HG03025 (cell line): Measurements from ENCODE around the gene MED22.

Experiments
- ATAC-seq: cut with Tn5 transposase; IDR thresholded peaks from one replicate; pipeline ENCODE4 v1.9.1; 2021; ENCODE audit warnings: mild to moderate bottlenecking, moderate library complexity; ENCODE audit not compliant: unreplicated experiment, low FRiP score

The MED22 gene

GRCh38 chr9:133356391-133357091, 8.6 kb upstream of the MED22 start, which contains the start of the genes SURF1 and SURF2:
TSS of gene SURF1 (minus strand) at chr9:133356487. CDS start at chr9:133356453, 34 bp downstream.
TSS of gene SURF2 (plus strand) at chr9:133356550. CDS start at chr9:133356593, 43 bp downstream.
- ATAC-seq = peak; percentile 38

- peak; percentile 22 for ATAC-seq
These were observed 8.0 kb upstream of the MED22 start for GRCh38 chr9:133355881-133356357.

DNA sequence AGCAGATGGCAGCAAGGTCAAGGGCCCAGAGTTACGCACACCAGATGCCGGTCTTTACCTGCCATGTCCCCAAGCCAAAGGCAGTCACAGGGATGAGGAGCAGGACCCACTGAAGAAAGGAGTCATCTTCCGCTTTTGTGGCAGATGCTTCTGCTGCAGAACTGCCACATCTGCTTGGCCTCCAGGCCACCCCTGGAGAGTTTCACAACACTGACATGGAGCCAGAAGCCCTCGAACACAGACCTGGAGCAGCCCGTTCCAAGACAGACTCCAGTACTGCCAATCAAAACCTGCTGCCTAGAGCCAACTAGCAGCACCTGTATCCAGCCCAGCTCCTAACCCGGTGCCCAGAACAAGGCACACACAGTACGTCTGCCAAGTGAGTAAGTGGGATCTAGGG, 6.8 kb upstream of the MED22 start:
- no peak for ATAC-seq

- ATAC-seq = no peak
These were observed 5.6 kb upstream of the MED22 start for GRCh38 chr9:133353548-133353947.

- no peak for ATAC-seq
These were observed 4.9 kb upstream of the MED22 start for GRCh38 chr9:133352635-133353340.

DNA sequence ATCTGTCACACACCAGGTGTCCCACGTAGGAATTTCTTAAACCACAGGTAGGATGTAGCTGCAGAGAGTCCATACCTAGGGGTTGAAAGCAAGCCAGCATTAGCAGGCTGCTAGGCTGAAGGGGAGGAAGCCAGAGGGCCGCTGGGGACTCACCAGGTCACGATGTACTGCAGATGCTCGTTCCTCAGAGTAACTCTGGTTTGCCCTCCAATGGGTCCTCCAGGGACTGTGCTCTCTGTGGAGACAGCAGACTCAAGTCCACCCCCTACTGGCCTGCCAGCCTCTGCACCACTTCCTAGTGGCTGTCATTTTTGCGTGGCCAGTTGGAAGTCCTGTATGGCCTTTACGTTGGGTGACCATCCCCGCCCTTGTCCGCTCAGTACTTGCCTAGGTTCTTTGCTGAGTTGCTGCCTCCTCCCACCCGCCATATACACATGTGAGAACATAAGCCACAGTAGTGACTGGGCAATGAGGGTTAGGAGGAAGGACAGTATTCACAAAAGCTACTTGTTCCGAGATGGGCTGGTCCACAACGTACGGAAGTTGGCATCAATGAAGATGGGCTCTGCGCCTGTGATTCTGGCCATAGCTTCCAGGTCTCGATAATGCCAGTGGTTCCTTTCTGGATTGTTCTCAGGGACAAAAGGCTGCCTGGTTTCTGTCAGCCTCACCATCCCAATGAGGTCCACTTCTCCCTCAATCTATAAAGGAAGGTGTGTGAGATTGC, 4.1 kb upstream of the MED22 start:
- no peak for ATAC-seq

DNA sequence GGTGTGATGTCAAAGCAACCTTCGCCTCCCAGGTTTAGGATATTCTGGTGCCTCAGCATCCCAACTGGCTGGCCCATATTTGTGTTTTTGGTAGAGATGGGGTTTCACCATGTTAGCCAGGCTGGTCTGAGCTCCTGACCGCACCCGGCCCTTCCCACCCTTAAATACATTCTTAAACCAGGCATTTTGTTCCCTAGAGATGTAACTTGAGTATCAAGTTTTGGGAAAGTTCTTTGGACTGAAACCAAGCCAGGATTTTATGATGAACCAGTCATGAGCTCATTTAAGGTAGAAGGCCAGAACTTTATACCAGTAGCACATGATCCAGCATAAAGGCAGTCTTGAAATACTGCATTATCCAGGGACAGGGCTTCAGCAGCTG, 3.6 kb upstream of the MED22 start:
- no peak for ATAC-seq

DNA sequence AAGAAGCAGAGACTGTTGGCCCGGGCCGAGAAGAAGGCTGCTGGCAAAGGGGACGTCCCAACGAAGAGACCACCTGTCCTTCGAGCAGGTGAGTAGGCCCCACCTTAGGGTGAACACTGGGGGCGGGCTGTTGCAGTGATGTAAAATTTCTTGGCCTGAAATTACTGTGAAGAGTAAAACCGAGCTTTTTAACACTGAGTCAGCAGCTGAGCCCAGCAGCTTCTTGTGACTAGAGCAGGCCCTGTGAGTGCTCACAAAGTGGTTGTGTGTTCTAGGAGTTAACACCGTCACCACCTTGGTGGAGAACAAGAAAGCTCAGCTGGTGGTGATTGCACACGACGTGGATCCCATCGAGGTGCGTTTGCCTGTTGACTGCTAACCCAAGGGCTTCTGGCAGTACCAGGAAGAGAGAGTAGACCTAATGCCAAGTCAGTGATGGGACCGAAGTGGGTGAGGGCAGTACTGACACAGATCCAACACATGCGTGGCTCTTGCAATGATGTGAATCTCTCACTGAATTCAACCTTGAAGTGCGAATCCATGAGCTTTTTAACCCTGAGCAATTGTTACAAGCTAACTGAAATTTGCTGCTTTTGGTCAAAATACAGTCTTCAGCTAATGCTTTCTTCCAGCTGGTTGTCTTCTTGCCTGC, 2.2 kb upstream of the MED22 start:
- no peak for ATAC-seq

DNA sequence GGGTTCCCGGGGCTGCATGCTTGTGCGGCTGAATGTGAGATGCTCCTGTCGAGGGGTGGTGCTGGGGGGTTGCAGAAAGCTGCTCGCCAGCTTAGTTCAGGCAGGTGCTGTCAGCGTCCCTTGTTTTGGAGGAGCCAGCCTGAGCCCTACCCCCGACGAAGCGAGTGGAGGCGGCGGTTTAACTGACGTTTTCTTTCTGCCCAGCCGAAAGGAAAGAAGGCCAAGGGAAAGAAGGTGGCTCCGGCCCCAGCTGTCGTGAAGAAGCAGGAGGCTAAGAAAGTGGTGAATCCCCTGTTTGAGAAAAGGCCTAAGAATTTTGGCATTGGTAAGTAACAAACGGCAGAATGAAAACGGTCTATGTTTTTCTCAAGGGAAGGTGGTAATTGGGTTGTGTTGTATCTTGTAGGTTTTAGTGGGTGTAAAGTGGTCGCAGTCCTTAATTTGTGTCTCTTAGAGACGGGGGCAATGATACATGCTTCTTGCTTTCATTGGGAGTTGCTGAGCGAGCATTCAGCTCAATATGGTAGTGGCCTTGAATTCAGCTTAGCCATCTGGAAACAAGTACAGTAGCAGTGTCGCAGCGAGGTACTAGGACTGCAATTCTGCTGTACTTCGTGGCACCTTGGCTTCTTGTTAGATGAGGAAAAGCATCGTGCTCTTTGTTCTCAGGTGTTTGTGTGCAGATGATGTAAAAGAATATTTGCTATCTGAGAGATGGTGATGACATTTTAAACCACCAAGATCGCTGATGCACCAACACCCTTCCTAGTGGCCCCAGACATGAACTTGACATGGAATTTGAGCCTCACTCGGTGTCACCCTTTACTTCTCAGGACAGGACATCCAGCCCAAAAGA, 1.0 kb upstream of the MED22 start:
- ATAC-seq = no peak

DNA sequence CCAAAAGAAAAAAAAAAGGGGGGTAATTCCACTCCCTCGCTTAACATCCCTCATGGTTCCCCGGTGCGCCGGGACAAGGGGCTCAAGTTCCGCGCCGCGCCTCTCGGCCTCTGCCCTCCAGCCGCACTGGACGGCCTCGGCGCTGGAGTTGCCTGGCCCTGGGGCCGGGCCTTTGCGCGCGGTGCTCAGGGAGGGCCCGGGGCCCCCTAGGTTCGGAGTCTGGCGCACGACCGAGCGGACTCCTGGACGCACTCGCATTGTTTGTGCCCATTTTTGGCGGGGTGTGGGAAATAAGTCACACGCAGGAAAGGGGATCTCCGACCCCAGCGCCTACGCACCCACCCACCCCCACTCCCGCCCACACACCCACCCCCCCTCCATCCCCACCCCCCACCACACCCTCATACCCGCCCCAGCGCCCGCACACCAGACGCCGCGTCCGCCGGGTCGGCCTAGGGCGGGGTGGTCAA, 381 bp downstream of the MED22 start:
- peak; percentile 31 for ATAC-seq

DNA sequence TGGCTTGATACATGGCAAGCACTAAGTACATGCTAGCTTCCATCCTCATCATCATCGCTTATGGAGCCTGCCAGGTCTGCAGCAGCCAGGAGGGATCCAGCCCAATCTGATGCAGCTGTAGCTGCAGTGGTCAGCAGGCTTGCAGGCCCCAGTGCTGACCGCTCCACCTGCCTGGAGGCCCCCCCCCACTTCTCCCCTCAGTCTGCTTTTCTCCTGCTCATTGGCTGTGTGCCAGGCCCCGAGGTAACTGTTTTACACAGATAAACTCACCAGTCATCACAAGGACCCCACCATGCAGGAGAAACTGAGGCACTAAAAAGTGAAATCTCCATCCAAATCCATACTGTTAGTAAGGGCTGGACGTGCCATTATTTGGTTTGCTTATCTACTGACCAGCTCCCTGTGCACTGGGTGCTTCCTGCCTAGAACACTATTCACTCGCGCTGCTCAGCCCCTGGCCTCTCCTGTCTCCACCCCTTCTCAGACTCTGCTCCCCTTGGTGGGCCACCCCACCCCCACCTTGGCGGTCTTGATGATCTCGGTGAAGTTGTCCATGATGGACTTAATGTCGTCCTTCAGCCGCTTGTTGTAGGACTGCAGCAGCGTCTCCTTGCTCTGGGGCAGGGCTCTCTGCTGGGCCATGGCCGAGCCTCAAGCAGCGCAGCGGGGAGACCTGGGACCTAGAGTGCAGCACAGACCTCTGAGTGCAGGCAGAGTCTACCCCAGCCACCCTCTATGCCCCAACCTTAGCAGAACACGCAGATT, 1.7 kb downstream of the MED22 start:
- ATAC-seq = no peak

DNA sequence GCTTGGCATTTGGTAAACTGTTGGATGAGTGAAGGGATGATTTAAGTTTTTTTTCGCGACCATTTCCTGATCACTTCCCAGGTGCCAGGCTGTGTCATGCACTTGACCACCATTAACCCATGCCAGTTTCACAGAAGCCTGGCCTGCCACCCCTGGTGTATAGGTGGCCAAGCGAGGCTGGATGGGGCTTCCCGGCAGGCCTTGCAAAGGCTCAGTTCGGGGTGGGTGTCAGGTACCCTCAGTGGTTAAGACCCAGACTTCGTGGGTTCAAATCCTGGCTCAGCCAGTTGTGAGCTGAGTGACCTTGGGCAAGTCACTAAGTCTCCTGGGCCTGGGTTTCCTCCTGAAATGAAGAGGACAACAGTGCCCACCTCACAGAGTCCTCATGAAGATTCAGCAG, 2.3 kb downstream of the MED22 start:
- ATAC-seq = no peak

DNA sequence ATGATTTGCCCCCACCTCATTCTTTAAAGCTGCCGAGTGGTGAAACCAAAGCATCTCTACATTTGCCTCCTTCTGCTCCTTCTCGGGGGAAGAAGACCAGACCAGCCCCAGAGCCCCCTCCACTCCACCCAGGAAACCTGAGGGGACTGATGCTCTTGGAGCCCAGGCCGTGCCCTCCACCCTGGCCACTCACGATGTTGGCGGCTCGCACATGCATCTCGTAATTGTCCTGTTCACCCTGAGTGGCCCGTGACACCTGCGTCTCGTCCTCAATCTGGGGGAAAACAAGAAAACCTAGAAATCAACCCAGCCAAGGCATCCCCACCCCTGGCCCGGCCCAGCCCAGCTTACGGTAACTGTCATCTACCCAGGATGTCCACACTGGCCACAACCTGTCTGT, 3.0 kb downstream of the MED22 start:
- no peak for ATAC-seq

DNA sequence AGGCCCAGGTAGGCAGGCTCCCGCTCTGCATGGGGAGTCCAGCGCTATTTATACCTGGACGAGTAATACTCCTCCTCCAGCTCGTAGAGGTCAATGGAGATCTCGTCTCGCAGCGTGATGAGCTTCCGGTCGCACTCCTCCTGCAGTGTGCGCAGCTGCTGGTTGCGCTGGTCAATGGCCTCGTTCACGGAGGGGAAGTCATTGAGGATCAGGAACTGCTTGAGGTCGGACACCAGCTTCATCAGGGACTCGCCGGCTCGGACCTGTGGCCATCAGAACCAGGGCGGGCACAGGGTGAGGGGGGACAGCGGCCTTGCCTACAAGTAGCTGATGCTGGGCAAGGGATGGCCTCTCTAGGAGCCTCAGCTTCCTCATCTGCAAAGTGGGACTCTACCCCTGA, 3.9 kb downstream of the MED22 start:
- ATAC-seq = no peak

- ATAC-seq = no peak
These were observed 5.4 kb downstream of the MED22 start for GRCh38 chr9:133342570-133342969.

DNA sequence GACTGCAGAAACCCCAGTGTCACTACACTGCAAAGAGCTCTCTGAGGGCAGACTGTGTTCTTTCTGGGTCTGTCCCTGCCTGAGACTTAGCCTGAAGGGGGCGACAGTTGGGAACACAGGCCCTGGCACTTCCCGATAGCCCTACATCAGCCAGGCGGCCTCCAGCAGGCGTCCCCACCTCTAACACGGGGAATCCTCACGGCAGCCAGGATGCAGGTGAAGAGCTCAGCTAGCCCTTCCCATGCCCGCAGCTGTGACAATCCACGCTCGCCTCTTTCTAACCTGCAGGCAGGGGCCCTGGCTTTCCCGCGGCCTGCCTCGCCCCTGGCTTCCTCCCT, 5.9 kb downstream of the MED22 start:
- ATAC-seq = no peak

- no peak for ATAC-seq
These were observed 6.4 kb downstream of the MED22 start for GRCh38 chr9:133341369-133342068.

GRCh38 chr9:133340916-133341315, 7.0 kb downstream of the MED22 start:
- ATAC-seq = no peak

- no peak for ATAC-seq
These were observed 7.7 kb downstream of the MED22 start for GRCh38 chr9:133340256-133340655.
